GM12801 (cell line): ENCODE data around the gene PTPRK.

Experiments
- CTCF ChIP-seq: IDR thresholded peaks from one replicate; pipeline ENCODE4 v1.5.1; 2011; ENCODE audit warnings: control low read depth; ENCODE audit not compliant: insufficient read length; ENCODE audit errors: extremely low read depth

PTPRK gene

GRCh38 chr6:128541261-128541660 is 20.9 kb upstream of the PTPRK start:
- TF ChIP-seq CTCF = no peak

GRCh38 chr6:128538763-128539162 is 18.4 kb upstream of the PTPRK start:
- TF ChIP-seq CTCF = no peak

GRCh38 chr6:128532827-128533226 is 12.4 kb upstream of the PTPRK start:
- TF ChIP-seq CTCF = no peak

GRCh38 chr6:128532136-128532535 is 11.7 kb upstream of the PTPRK start:
- TF ChIP-seq CTCF = no peak

GRCh38 chr6:128531696-128532095 is 11.3 kb upstream of the PTPRK start:
- TF ChIP-seq CTCF = no peak

- TF ChIP-seq CTCF = no peak
These were observed 7.8 kb upstream of the PTPRK start for GRCh38 chr6:128528241-128528640.

- no peak for TF ChIP-seq CTCF
These were observed 7.0 kb upstream of the PTPRK start for GRCh38 chr6:128527375-128527774.
